Measurements from ENCODE around the gene RFNG.

The RFNG gene

GRCh38 chr17:82023447-82024241 lies 28.0 kb downstream of the RFNG start:
- peak; percentile 48 to 52 for DNase-seq

- DNase-seq = peak; percentile 100
Observed at GRCh38 chr17:82022981-82023446, 28.6 kb downstream of the RFNG start, which contains the start of gene LRRC45. Gene LRRC45, plus strand, starts transcription at chr17:82023305. Its CDS starts 339 bp downstream, at chr17:82023644.

- DNase-seq = no peak
Observed at GRCh38 chr17:82022310-82022980, 29.2 kb downstream of the RFNG start, which contains the start of gene CENPX. Gene CENPX, minus strand, starts transcription at chr17:82022878. Its CDS starts 17 bp downstream, at chr17:82022861.

- DNase-seq = peak in 1 of 2 experiments; percentile 37
Observed at GRCh38 chr17:82021900-82022309, 29.7 kb downstream of the RFNG start.

- peak; percentile 74 to 76 for DNase-seq
Observed at GRCh38 chr17:82021107-82021899, 30.3 kb downstream of the RFNG start.

- DNase-seq = no peak
Observed at GRCh38 chr17:82020572-82021106, 31.0 kb downstream of the RFNG start.

GRCh38 chr17:82019690-82020571 lies 31.7 kb downstream of the RFNG start:
- peak; percentile 65 to 75 for DNase-seq

GRCh38 chr17:82018989-82019689 lies 32.5 kb downstream of the RFNG start:
- DNase-seq = no peak

GRCh38 chr17:82018152-82018988 lies 33.2 kb downstream of the RFNG start:
- DNase-seq = no peak

GRCh38 chr17:82017612-82018151 lies 33.9 kb downstream of the RFNG start:
- no peak for DNase-seq

- no peak for DNase-seq
Observed at GRCh38 chr17:82016875-82017459, 34.6 kb downstream of the RFNG start.

GRCh38 chr17:82016061-82016874 lies 35.3 kb downstream of the RFNG start:
- no peak for DNase-seq

GRCh38 chr17:82015311-82015971 lies 36.2 kb downstream of the RFNG start:
- DNase-seq = no peak

GRCh38 chr17:82014971-82015310 lies 36.7 kb downstream of the RFNG start:
- DNase-seq = no peak

- no peak for DNase-seq
Observed at GRCh38 chr17:82014432-82014831, 37.2 kb downstream of the RFNG start.

GRCh38 chr17:82013772-82014321 lies 37.8 kb downstream of the RFNG start:
- no peak for DNase-seq

- no peak for DNase-seq
Observed at GRCh38 chr17:82013341-82013740, 38.3 kb downstream of the RFNG start.

Measured in Kasumi-1 (cell line).